ENCODE data around the gene MBD2.

Gene MBD2

GRCh38 chr18:54250846-54251261, 26.4 kb upstream of the MBD2 start (continued):
- TF ChIP-seq CSDC2 (CRISPR knock-in tag; IDR thresholded peaks at IDR 0.05) (no peak), TSHZ2 (CRISPR knock-in tag; IDR thresholded peaks at IDR 0.05) (no peak), ZFP30 (CRISPR knock-in tag; IDR thresholded peaks at IDR 0.05) (no peak), ESRRG (CRISPR knock-in tag; IDR thresholded peaks at IDR 0.05) (no peak), ZC3H10 (CRISPR knock-in tag; IDR thresholded peaks at IDR 0.05) (no peak)

GRCh38 chr18:54247511-54248175, 23.2 kb upstream of the MBD2 start:
- TF ChIP-seq ZNF8 (CRISPR knock-in tag; IDR thresholded peaks at IDR 0.05) (no peak), CSRNP3 (CRISPR knock-in tag; IDR thresholded peaks at IDR 0.05) (no peak), OSR1 (CRISPR knock-in tag; IDR thresholded peaks at IDR 0.05) (no peak), ARNTL (CRISPR knock-in tag; IDR thresholded peaks at IDR 0.05; ENCODE audit: borderline replicate concordance, low read depth) (no peak), ZNF70 (CRISPR knock-in tag; IDR thresholded peaks at IDR 0.05) (no peak), ISL1 (CRISPR knock-in tag; IDR thresholded peaks at IDR 0.05) (no peak), CREB5 (CRISPR knock-in tag; IDR thresholded peaks at IDR 0.05; ENCODE audit: low read depth) (no peak), RARB (CRISPR knock-in tag; IDR thresholded peaks at IDR 0.05) (no peak), ESRRG (CRISPR knock-in tag; IDR thresholded peaks at IDR 0.05) (no peak), TSHZ2 (CRISPR knock-in tag; IDR thresholded peaks at IDR 0.05) (no peak), POU6F1 (CRISPR knock-in tag; IDR thresholded peaks at IDR 0.05; ENCODE audit: borderline replicate concordance, low read depth) (no peak), PATZ1 (CRISPR knock-in tag; IDR thresholded peaks at IDR 0.05; ENCODE audit: borderline replicate concordance) (no peak), ZC3H10 (CRISPR knock-in tag; IDR thresholded peaks at IDR 0.05) (no peak), BACH2 (CRISPR knock-in tag; IDR thresholded peaks at IDR 0.05; ENCODE audit: borderline replicate concordance) (no peak)
- no peak for ATAC-seq

- ATAC-seq: no peak
- no peak for TF ChIP-seq TCF4 (CRISPR knock-in tag; IDR thresholded peaks at IDR 0.05; ENCODE audit: borderline replicate concordance)
- no peak for TF ChIP-seq POU6F1 (CRISPR knock-in tag; IDR thresholded peaks at IDR 0.05; ENCODE audit: borderline replicate concordance, low read depth)
- no peak for TF ChIP-seq ZFP30 (CRISPR knock-in tag; IDR thresholded peaks at IDR 0.05)
- TF ChIP-seq GLIS3 (CRISPR knock-in tag; IDR thresholded peaks at IDR 0.05): no peak
- TF ChIP-seq BACH2 (CRISPR knock-in tag; IDR thresholded peaks at IDR 0.05; ENCODE audit: borderline replicate concordance): no peak
- TF ChIP-seq ZC3H10 (CRISPR knock-in tag; IDR thresholded peaks at IDR 0.05): no peak
- TF ChIP-seq TSHZ2 (CRISPR knock-in tag; IDR thresholded peaks at IDR 0.05): no peak
- no peak for TF ChIP-seq ZNF8 (CRISPR knock-in tag; IDR thresholded peaks at IDR 0.05)
Observed at GRCh38 chr18:54242327-54242726, 17.9 kb upstream of the MBD2 start.

All from SK-N-SH treated with all-trans-retinoic acid at 6 μM for 48 hours (cell line).